HepG2 (cell line): ENCODE results near the gene LBX2. TPM values are rescaled to one million over a fixed set of nuclear protein-coding genes. Genes with fewer than 3 reads are reported as not detected.
A peak's percentile ranks its signal among the peaks of the same experiment; 100 is the strongest.

Experiments used
- CBX5 ChIP-seq: sonication (generic); formaldehyde crosslinking; IDR thresholded peaks from 2 replicates; pipeline ENCODE4 v1.4.0; 2020; ENCODE audit warnings: missing genetic modification reagents, borderline replicate concordance
- FLYWCH1 ChIP-seq: sonication (generic); formaldehyde crosslinking; IDR thresholded peaks from 2 replicates; pipeline ENCODE4 v1.8.1; 2023; ENCODE audit warnings: mild to moderate bottlenecking, missing genetic modification reagents
- HDAC6 ChIP-seq: fragments of 200-600 bp; sonication (generic); IDR thresholded peaks from 2 replicates; pipeline ENCODE4 v1.7.0; 2017; ENCODE audit warnings: mild to moderate bottlenecking, antibody characterized with exemption, low read length, low read depth
- HNRNPK ChIP-seq: fragments of 200-400 bp; formaldehyde crosslinking; IDR thresholded peaks from 2 replicates; pipeline ENCODE4 v1.6.1; 2018; ENCODE audit warnings: low read length, low read depth, moderate library complexity, mild to moderate bottlenecking; ENCODE audit not compliant: poor library complexity, severe bottlenecking
- KLF12 ChIP-seq: sonication (generic); formaldehyde crosslinking; IDR thresholded peaks from 2 replicates; pipeline ENCODE4 v1.4.0; 2020; ENCODE audit warnings: missing genetic modification reagents, borderline replicate concordance
- MTF1 ChIP-seq: sonication (generic); formaldehyde crosslinking; IDR thresholded peaks from 2 replicates; pipeline ENCODE4 v1.5.0; 2020; ENCODE audit warnings: missing genetic modification reagents
- RAD21 ChIP-seq: fragments of 450-650 bp; formaldehyde crosslinking; IDR thresholded peaks from 2 replicates; pipeline ENCODE4 v1.5.0; 2020; ENCODE audit warnings: mild to moderate bottlenecking
- THYN1 ChIP-seq: sonication (generic); formaldehyde crosslinking; IDR thresholded peaks from 2 replicates; pipeline ENCODE4 v1.8.1; 2023; ENCODE audit warnings: low read depth, mild to moderate bottlenecking, moderate library complexity, missing genetic modification reagents, borderline replicate concordance
- ZKSCAN1 ChIP-seq: fragments of 150-350 bp; IDR thresholded peaks from 2 replicates; pipeline ENCODE4 v1.6.1; 2014; ENCODE audit warnings: low read length
- ZMAT3 ChIP-seq: sonication (generic); formaldehyde crosslinking; conservative IDR thresholded peaks from 2 replicates; pipeline ENCODE4 v1.7.0; 2021; ENCODE audit warnings: missing genetic modification reagents
- ZNF333 ChIP-seq: sonication (generic); formaldehyde crosslinking; IDR thresholded peaks from 2 replicates; pipeline ENCODE4 v1.4.0; 2020; ENCODE audit warnings: mild to moderate bottlenecking, missing genetic modification reagents, borderline replicate concordance
- ZNF484 ChIP-seq: sonication (generic); formaldehyde crosslinking; IDR thresholded peaks from 2 replicates; pipeline ENCODE4 v1.5.1; 2020; ENCODE audit warnings: mild to moderate bottlenecking, low read depth, missing genetic modification reagents, borderline replicate concordance
- ZNF577 ChIP-seq: sonication (generic); formaldehyde crosslinking; IDR thresholded peaks from 2 replicates; pipeline ENCODE4 v1.4.0; 2020; ENCODE audit warnings: mild to moderate bottlenecking, low read depth, missing genetic modification reagents, borderline replicate concordance
- ZNF790 ChIP-seq: sonication (generic); formaldehyde crosslinking; IDR thresholded peaks from 2 replicates; pipeline ENCODE4 v1.8.0; 2022; ENCODE audit warnings: missing genetic modification reagents, mild to moderate bottlenecking, borderline replicate concordance
- ZSCAN25 ChIP-seq: sonication (generic); formaldehyde crosslinking; IDR thresholded peaks from 2 replicates; pipeline ENCODE4 v1.8.0; 2022; ENCODE audit warnings: mild to moderate bottlenecking, missing genetic modification reagents
- polyA plus RNA-seq, 8 experiments: library from polyadenylated mRNA; depleted of rRNA in 3 of 8; stranded (reverse) in 7 of 8; unstranded in 1 of 8; fragments of >200 nt; fragmentation: Illumina TruSeq in 4 of 8; extraction: Trizol in 4 of 8; gene quantifications; 2 replicates each; pipeline versions ENCODE4 v1.2.1 to v1.2.3, GENCODE V29; 2011 to 2016; ENCODE audit warnings: low read depth in 4 of 8, missing spikeins in 1 of 8, mixed read lengths in 1 of 8; ENCODE audit not compliant: insufficient read depth in 1 of 8
- total RNA-seq, 5 experiments: library from RNA; depleted of rRNA; stranded (reverse); fragments of >200 nt; fragmentation: Illumina TruSeq; extraction: Trizol; gene quantifications; 2 replicates each; pipeline ENCODE4 v1.2.3, GENCODE V29; 2016; ENCODE audit warnings: low read depth in 1 of 5
- TF ChIP-seq, protein P1 (sequence below): sonication (generic); formaldehyde crosslinking; IDR thresholded peaks from 2 replicates; pipeline ENCODE4 v1.4.0; 2020; ENCODE audit warnings: low read depth, mild to moderate bottlenecking, missing genetic modification reagents
- TF ChIP-seq, protein P2 (sequence below): sonication (generic); formaldehyde crosslinking; IDR thresholded peaks from 2 replicates; pipeline ENCODE4 v1.5.0; 2020; ENCODE audit warnings: missing genetic modification reagents, mild to moderate bottlenecking, borderline replicate concordance
- TF ChIP-seq, protein P3 (sequence below): IDR thresholded peaks from 2 replicates; pipeline ENCODE4 v1.6.1; 2016; ENCODE audit warnings: control low read depth
- TF ChIP-seq, protein P4 (sequence below): sonication (generic); formaldehyde crosslinking; IDR thresholded peaks from 2 replicates; pipeline ENCODE4 v1.4.0; 2020; ENCODE audit warnings: missing genetic modification reagents
- TF ChIP-seq, protein P5 (sequence below): sonication (generic); formaldehyde crosslinking; IDR thresholded peaks from 2 replicates; pipeline ENCODE4 v1.4.0; 2020; ENCODE audit warnings: missing genetic modification reagents, borderline replicate concordance
- TF ChIP-seq, protein P6 (sequence below): IDR thresholded peaks from 2 replicates; pipeline ENCODE4 v1.6.1; 2016

Gene LBX2
- total and polyA plus RNA-seq, 2 of the 13 experiments (the other 11 are each of a cell fraction or from before 2014, with no cell fraction given): 6.4 to 8.1 TPM

DNA sequence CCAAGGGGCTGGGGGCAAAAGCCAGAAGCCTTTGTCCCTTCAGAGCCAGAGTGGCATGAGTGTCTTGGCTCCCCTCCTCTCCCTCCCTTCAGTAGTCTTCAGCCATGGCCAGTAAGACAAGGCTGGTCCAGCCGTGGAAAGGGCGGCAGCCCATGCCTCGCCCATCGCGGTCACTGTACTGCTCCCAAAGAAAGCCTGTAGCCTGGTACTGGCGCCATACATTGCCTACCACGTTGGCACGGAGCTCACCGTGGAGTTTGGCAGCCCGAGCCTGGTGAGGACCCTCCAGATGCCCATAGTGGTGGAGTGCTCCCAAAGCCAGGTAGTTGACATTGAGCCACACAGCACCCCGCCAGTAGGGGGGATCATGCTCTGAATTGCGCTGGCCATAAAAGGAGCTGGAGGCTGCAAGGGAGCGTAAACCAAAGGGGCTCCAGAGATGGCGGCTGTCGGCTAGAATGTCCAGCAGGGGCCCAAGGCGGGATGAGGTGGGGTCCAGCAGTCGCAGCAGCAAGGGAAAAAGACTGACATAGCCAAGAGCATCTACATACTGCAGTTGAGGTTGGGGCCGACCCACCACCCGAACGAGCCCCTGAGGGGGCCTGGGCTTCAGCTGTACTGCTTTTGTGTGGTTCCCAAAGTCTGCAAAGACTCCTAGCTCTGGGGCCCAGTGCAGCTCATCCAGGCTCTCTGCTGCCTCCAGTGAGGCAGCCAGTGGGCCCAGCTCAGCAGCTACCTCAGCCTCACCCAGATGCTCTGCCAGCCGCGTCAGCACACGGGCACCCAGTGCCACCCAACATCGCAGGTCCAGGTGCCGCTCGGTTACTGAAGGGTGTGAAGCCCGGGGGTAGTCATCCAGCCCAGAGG, 38.0 kb downstream of the LBX2 start (continued):
- TF ChIP-seq, protein P1, sequence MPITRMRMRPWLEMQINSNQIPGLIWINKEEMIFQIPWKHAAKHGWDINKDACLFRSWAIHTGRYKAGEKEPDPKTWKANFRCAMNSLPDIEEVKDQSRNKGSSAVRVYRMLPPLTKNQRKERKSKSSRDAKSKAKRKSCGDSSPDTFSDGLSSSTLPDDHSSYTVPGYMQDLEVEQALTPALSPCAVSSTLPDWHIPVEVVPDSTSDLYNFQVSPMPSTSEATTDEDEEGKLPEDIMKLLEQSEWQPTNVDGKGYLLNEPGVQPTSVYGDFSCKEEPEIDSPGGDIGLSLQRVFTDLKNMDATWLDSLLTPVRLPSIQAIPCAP (CRISPR knock-in tag): no peak
- TF ChIP-seq ZNF790 (CRISPR knock-in tag) (no peak), KLF12 (no peak), CBX5 (CRISPR knock-in tag) (peak; percentile 23; the same call in 1 of the 2 replicates), ZNF484 (CRISPR knock-in tag) (no peak), THYN1 (CRISPR knock-in tag) (no peak), RAD21 (CRISPR knock-in tag) (peak; percentile 55), ZNF577 (no peak), ZKSCAN1 (no peak), FLYWCH1 (no peak), MTF1 (CRISPR knock-in tag) (no peak), ZNF333 (CRISPR knock-in tag) (no peak), ZMAT3 (CRISPR knock-in tag) (no peak), HNRNPK (no peak), HDAC6 (no peak), ZSCAN25 (CRISPR knock-in tag) (no peak)
- TF ChIP-seq, protein P2, sequence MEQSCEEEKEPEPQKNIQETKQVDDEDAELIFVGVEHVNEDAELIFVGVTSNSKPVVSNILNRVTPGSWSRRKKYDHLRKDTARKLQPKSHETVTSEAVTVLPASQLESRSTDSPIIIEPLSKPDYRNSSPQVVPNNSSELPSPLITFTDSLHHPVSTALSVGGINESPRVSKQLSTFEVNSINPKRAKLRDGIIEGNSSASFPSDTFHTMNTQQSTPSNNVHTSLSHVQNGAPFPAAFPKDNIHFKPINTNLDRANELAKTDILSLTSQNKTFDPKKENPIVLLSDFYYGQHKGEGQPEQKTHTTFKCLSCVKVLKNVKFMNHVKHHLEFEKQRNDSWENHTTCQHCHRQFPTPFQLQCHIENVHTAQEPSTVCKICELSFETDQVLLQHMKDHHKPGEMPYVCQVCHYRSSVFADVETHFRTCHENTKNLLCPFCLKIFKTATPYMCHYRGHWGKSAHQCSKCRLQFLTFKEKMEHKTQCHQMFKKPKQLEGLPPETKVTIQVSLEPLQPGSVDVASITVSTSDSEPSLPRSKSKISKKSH (CRISPR knock-in tag): no peak
- TF ChIP-seq, protein P3, sequence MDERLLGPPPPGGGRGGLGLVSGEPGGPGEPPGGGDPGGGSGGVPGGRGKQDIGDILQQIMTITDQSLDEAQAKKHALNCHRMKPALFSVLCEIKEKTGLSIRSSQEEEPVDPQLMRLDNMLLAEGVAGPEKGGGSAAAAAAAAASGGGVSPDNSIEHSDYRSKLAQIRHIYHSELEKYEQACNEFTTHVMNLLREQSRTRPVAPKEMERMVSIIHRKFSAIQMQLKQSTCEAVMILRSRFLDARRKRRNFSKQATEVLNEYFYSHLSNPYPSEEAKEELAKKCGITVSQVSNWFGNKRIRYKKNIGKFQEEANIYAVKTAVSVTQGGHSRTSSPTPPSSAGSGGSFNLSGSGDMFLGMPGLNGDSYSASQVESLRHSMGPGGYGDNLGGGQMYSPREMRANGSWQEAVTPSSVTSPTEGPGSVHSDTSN (CRISPR knock-in tag): no peak
- TF ChIP-seq, protein P4, sequence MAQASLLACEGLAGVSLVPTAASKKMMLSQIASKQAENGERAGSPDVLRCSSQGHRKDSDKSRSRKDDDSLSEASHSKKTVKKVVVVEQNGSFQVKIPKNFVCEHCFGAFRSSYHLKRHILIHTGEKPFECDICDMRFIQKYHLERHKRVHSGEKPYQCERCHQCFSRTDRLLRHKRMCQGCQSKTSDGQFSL (CRISPR knock-in tag): no peak
- TF ChIP-seq, protein P5, sequence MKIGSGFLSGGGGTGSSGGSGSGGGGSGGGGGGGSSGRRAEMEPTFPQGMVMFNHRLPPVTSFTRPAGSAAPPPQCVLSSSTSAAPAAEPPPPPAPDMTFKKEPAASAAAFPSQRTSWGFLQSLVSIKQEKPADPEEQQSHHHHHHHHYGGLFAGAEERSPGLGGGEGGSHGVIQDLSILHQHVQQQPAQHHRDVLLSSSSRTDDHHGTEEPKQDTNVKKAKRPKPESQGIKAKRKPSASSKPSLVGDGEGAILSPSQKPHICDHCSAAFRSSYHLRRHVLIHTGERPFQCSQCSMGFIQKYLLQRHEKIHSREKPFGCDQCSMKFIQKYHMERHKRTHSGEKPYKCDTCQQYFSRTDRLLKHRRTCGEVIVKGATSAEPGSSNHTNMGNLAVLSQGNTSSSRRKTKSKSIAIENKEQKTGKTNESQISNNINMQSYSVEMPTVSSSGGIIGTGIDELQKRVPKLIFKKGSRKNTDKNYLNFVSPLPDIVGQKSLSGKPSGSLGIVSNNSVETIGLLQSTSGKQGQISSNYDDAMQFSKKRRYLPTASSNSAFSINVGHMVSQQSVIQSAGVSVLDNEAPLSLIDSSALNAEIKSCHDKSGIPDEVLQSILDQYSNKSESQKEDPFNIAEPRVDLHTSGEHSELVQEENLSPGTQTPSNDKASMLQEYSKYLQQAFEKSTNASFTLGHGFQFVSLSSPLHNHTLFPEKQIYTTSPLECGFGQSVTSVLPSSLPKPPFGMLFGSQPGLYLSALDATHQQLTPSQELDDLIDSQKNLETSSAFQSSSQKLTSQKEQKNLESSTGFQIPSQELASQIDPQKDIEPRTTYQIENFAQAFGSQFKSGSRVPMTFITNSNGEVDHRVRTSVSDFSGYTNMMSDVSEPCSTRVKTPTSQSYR (CRISPR knock-in tag): no peak
- TF ChIP-seq, protein P6, sequence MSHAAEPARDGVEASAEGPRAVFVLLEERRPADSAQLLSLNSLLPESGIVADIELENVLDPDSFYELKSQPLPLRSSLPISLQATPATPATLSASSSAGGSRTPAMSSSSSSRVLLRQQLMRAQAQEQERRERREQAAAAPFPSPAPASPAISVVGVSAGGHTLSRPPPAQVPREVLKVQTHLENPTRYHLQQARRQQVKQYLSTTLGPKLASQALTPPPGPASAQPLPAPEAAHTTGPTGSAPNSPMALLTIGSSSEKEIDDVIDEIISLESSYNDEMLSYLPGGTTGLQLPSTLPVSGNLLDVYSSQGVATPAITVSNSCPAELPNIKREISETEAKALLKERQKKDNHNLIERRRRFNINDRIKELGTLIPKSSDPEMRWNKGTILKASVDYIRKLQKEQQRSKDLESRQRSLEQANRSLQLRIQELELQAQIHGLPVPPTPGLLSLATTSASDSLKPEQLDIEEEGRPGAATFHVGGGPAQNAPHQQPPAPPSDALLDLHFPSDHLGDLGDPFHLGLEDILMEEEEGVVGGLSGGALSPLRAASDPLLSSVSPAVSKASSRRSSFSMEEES (CRISPR knock-in tag): no peak
